OCI-LY3 (cell line): Measurements from ENCODE around the gene CMTM4.

Source experiments
- H2AFZ ChIP-seq: fragments of 200-600, 300-600 bp; shearing (Covaris generic); 2 replicates; pipeline ENCODE4 v1.6.0; 2014; ENCODE audit warnings: antibody characterized with exemption, low read depth, low read length
- H3K27ac ChIP-seq: fragments of 200-600, 300-600 bp; sonication (generic); 2 replicates; pipeline ENCODE4 v1.5.1; 2014; ENCODE audit warnings: mild to moderate bottlenecking, low read length, moderate library complexity, mixed read lengths
- H3K27me3 ChIP-seq: fragments of 200-600, 300-600 bp; sonication (generic); 2 replicates; pipeline ENCODE4 v1.6.1; 2014; ENCODE audit warnings: low read depth, low read length, mixed read lengths
- H3K36me3 ChIP-seq: fragments of 200-600, 300-600 bp; sonication (generic); replicated peaks from 2 replicates; pipeline ENCODE3; 2014; ENCODE audit warnings: low read depth, low read length, mixed read lengths
- H3K4me1 ChIP-seq: fragments of 300-600, 200-600 bp; sonication (generic); 2 replicates; pipeline ENCODE4 v1.6.1; 2014; ENCODE audit warnings: low read length, mixed read lengths
- H3K4me2 ChIP-seq: fragments of 200-600, 300-600 bp; sonication (generic); 2 replicates; pipeline ENCODE4 v1.6.1; 2014; ENCODE audit warnings: low read length, mixed read lengths
- H3K4me3 ChIP-seq: fragments of 300-600, 200-600 bp; sonication (generic); 2 replicates; pipeline ENCODE4 v1.5.1; 2014; ENCODE audit warnings: antibody characterized with exemption, mild to moderate bottlenecking, low read length, moderate library complexity
- H3K79me2 ChIP-seq: fragments of 300-600, 200-600 bp; shearing (Covaris generic); 2 replicates; pipeline ENCODE4 v1.6.1; 2014; ENCODE audit warnings: mild to moderate bottlenecking, low read length, mixed read lengths
- H3K9ac ChIP-seq: fragments of 300-600, 200-600 bp; shearing (Covaris generic); 2 replicates; pipeline ENCODE4 v1.6.0; 2014; ENCODE audit warnings: mild to moderate bottlenecking, low read length, moderate library complexity
- H3K9me3 ChIP-seq: fragments of 200-600, 300-600 bp; shearing (Covaris generic); 2 replicates; pipeline ENCODE4 v1.6.1; 2014; ENCODE audit warnings: low read length, mixed read lengths; ENCODE audit not compliant: insufficient read depth
- H4K20me1 ChIP-seq: fragments of 200-600, 300-600 bp; sonication (generic); 2 replicates; pipeline ENCODE4 v1.6.1; 2016; ENCODE audit warnings: low read length, mixed read lengths; ENCODE audit not compliant: insufficient read depth
- CTCF ChIP-seq: fragments of 200-600, 300-600 bp; sonication (generic); IDR thresholded peaks from 2 replicates; pipeline ENCODE4 v1.5.1; 2014; ENCODE audit warnings: antibody characterized with exemption, low read length, low read depth
- EZH2phosphoT487 ChIP-seq: fragments of 200-600 bp; shearing (Covaris generic); IDR thresholded peaks from 2 replicates; pipeline ENCODE4 v1.6.1; 2018; ENCODE audit warnings: antibody characterized with exemption, mixed run types, low read depth

The CMTM4 gene

DNA sequence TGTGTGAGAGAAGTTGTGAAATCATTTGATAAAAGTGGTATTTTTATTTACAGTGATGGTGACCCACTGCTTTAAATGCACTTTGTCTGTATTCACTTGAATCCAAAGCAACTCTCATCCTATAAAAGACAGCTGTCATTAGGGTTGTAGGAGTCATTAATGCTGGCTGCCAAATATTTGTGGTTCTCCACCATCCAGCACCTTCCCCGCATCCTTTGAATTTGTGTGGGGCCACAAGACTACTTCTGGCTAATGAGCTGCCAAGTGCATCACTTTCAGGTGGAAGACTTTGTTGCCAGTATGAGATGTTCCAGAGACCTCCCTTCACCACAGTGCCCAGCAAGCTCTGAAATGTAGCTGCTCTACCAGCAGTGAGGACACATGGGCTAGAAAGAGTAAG is 48.7 kb downstream of the CMTM4 start:
- TF ChIP-seq CTCF (no peak), EZH2phosphoT487 (no peak)
- Histone ChIP-seq H4K20me1 (no peaks in the 10 kb centered on the region), H3K4me2 (no peak overlapping the region), H2AFZ (no peak overlapping the region), H3K9me3 (no peaks in the 10 kb centered on the region), H3K9ac (no peak overlapping the region), H3K27me3 (no peaks in the 10 kb centered on the region), H3K79me2 (no peaks in the 10 kb centered on the region), H3K36me3 (no peaks in the 10 kb centered on the region), H3K4me1 (peaks cover 5% of the 10 kb centered on the region), H3K27ac (no peak overlapping the region), H3K4me3 (no peak overlapping the region)

- Histone ChIP-seq H3K4me1 (peaks cover 8% of the 10 kb centered on the region), H2AFZ (no peak overlapping the region), H3K4me2 (no peak overlapping the region), H3K27me3 (no peaks in the 10 kb centered on the region), H3K9me3 (no peaks in the 10 kb centered on the region), H3K79me2 (no peaks in the 10 kb centered on the region), H3K27ac (no peak overlapping the region), H3K36me3 (no peaks in the 10 kb centered on the region), H3K9ac (no peak overlapping the region), H4K20me1 (no peaks in the 10 kb centered on the region), H3K4me3 (no peak overlapping the region)
- TF ChIP-seq CTCF (no peak), EZH2phosphoT487 (no peak)
Observed at GRCh38 chr16:66641387-66641786, 55.2 kb downstream of the CMTM4 start.

GRCh38 chr16:66640724-66641314 is 55.7 kb downstream of the CMTM4 start:
- Histone ChIP-seq H2AFZ (no peak overlapping the region), H3K9me3 (no peaks in the 10 kb centered on the region), H3K4me2 (no peak overlapping the region), H3K4me1 (peaks cover 8% of the 10 kb centered on the region), H3K4me3 (no peak overlapping the region), H3K79me2 (no peaks in the 10 kb centered on the region), H4K20me1 (no peaks in the 10 kb centered on the region), H3K36me3 (no peaks in the 10 kb centered on the region), H3K27me3 (no peaks in the 10 kb centered on the region), H3K27ac (no peak overlapping the region), H3K9ac (no peak overlapping the region)
- TF ChIP-seq CTCF (no peak), EZH2phosphoT487 (no peak)

DNA sequence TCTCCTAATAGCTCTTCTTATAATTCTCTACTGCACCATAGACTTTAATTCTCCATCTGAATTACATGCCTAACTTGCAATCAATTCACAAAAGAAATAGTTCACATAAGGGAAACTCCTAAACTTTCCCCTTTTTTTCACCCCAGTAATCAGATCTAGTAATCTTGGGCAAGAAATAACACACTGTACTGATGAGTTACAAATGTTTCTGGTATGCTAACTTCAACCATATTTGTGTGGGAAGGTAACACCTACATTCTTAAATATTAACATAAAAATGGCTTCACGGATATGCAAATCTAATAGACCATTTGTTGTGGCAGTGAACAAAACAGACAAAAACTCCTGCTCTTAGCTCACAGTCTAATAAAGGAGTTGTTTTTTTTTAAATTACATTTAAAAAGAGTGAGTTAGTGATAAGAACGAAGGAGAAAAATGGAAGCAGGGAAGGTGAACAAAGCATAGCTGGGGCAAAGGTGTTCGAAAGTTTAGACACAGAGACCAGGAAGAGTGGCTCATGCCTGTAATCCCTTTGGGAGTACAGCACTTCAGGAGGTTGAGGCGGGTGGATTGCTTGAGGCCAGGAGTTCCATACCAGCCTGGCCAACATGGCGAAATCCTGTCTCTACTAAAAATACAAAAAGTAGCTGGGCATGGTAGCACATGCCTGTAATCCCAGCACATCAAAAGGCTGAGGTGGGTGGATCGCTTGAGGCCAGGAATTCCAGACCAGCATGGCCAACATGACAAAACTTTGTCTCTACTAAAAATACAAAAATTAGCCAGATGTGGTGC is 57.3 kb downstream of the CMTM4 start:
- Histone ChIP-seq H3K4me2 (peak overlapping the region; percentile 26; the same call in 1 of the 2 replicates), H3K9me3 (no peaks in the 10 kb centered on the region), H4K20me1 (no peaks in the 10 kb centered on the region), H3K4me3 (no peak overlapping the region), H3K9ac (no peak overlapping the region), H3K36me3 (no peaks in the 10 kb centered on the region), H3K27ac (no peak overlapping the region), H3K79me2 (no peaks in the 10 kb centered on the region), H3K27me3 (no peaks in the 10 kb centered on the region), H2AFZ (no peak overlapping the region), H3K4me1 (peaks cover 8% of the 10 kb centered on the region)
- TF ChIP-seq CTCF (no peak), EZH2phosphoT487 (no peak)
